NK-92 (cell line): ENCODE results near the gene FAM111A.

Source experiments
- DNase-seq: peaks from one replicate; lab custom pipeline; 2025; ENCODE audit not compliant: unreplicated experiment; lab: John Stamatoyannopoulos, UW

FAM111A gene

DNA sequence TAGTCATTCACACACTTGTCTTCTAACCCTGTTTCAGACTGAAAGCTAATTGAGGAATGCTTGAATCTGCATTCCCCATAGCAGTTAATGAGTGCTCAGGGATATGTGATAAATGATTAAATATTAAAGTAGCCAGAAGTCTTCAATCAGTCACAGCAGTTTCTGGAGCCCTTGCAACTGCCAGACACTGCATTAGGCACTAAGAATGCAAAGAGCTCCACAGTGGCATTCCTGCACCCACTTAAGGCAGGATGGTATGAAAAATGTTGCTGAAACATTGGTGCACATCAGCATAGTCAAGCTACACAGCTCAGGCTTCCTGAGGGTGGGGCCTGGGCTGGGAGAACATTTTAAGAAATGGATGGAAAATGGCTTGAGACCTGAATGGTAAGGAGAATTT, 35.7 kb downstream of the FAM111A start:
- no peak for DNase-seq

DNA sequence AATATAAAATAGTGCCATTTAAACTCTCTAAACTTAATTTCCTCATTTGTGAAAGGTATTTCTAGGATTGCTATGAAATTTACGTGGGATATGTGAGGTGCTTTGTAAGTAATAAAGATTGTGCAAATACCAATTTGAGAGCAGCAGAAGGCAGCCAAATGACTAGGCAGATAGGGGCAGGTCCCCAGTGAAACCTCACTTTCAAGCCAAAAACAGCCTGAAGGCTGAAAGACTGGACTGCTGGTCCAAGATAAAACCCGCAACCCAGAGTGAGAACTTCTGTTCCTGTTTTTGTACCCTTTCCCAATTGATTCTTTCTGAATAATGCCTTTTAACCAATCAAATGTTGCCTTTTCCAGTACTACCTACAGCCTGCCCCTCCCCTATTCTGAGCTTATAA, 36.5 kb downstream of the FAM111A start:
- DNase-seq = no peak

DNA sequence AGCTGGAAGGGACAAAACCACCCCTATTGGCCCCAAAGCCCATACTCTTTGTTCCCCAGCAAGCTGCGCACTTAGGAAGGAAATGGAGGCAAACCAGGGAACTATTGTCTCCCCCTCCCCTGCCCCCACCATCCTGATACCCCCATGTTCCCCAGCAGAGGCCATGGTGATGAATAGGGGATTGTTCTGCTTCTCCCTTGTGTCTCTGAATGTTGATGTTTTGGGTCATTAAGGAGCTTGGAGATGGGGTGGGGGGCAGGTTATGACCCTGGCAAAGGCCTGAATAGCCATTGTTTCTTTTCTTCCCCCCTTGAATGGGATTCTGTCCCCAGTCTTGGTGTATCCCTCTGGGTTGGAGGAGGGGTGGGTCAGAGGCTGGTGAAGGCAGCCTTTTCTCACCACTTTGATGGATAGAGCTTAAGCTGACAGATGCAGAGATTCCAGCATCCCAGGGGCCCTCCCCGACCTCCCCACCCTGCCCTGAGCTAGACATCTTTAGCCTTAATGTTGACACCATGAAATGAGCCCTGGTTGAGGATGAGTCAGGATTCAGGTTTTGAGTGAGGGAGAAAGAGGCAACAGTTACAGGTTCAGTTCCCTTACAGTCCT, 37.6 kb downstream of the FAM111A start:
- DNase-seq = no peak

- DNase-seq = no peak
These were observed 38.3 kb downstream of the FAM111A start for GRCh38 chr11:59180907-59181306.

DNA sequence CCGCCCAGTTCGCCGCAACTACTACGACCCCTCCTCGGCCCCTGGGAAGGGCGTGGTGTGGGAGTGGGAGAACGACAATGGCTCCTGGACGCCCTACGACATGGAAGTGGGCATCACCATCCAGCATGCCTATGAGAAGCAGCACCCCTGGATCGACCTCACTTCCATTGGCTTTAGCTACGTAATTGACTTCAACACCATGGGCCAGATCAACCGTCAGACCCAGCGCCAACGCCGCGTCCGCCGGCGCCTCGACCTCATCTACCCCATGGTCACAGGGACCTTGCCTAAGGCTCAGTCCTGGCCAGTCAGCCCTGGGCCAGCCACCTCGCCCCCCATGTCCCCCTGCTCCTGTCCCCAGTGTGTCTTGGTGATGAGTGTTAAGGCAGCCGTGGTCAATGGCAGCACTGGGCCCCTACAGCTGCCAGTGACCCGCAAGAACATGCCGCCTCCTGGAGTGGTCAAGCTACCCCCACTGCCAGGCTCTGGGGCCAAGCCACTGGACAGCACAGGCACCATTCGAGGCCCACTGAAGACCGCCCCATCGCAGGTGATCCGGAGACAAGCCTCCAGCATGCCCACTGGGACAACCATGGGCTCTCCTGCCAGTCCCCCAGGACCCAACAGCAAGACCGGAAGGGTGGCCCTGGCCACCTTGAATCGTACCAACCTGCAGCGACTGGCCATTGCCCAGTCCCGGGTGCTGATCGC, 39.2 kb downstream of the FAM111A start:
- DNase-seq = no peak

GRCh38 chr11:59182457-59183151, 39.9 kb downstream of the FAM111A start:
- no peak for DNase-seq

- no peak for DNase-seq
These were observed 41.1 kb downstream of the FAM111A start for GRCh38 chr11:59183771-59184170.

DNA sequence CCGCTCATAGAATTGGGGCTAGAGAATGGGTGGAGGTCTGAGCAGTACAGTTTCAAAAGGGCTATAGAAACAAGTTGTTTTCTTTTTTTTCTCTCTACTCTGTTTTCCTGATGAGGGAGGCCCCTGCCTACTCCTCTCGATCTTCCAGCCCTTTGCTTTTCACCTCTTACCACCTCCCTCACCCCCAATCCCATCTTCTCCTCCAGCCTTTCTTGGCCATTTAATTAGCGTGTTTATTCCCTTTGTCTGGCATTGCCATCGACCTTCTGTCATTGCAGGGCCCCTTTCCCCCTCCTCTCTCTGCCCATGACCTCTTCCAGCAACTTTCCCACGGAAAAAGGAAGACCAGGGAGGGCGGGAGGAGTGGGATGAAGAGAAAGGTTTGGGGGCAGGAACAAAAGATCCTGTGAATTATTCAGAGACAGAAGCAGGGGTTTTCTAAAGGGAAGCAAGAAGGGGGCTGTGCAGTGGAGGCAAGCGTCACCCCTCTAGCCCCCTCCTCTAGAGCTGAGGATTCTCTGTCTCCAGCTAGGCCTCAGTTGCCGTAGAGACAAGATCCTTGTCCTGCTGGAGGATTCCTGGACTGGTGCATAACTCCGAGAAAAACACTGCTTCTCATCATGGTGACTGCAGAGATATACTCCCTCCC, 42.2 kb downstream of the FAM111A start:
- no peak for DNase-seq

- no peak for DNase-seq
These were observed 42.8 kb downstream of the FAM111A start for GRCh38 chr11:59185386-59185945.

- no peak for DNase-seq
These were observed 43.5 kb downstream of the FAM111A start for GRCh38 chr11:59186130-59186594.

GRCh38 chr11:59187035-59187434, 44.4 kb downstream of the FAM111A start:
- no peak for DNase-seq

DNA sequence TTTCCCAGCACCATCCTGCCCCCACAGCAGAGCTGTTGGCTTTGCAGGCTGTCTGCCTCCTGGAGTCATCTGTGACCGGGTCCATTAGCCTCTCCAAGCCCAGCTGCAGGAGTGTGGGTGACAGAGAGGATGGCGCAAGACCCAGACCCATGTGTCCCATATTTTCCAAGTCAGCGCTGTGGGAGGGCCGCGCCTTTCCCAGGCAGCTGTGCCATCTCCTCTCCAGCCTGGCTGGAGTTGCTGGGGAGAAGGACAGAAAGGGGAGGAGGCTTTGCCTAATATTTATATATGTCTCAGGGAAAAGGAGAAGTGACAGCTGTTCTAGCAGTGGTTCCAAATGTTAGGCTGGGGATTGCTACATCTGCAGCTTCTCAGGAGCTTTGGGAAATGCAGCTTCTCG, 44.9 kb downstream of the FAM111A start:
- no peak for DNase-seq

- no peak for DNase-seq
These were observed 46.3 kb downstream of the FAM111A start for GRCh38 chr11:59188954-59189353.

GRCh38 chr11:59189986-59190385, 47.3 kb downstream of the FAM111A start:
- DNase-seq = no peak

DNA sequence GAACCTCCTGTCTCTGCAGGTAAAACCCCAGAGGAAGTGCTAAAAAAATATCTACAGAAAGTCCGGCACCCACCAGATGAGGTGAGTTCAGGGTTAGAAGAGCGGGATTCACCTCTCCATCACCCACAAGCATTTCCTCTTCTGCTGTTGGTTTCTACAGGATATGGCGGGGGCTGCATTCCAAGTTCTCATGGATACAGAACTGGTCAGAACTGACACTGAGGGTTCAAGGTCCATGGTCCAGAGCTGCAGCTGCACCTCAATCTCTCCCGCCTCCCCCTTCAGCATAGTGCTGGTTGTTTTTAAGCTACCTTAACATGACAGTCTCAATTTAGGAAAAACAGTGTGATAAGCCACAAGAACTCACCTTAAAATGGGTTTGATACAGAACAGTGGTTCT, 48.4 kb downstream of the FAM111A start:
- DNase-seq = no peak

DNA sequence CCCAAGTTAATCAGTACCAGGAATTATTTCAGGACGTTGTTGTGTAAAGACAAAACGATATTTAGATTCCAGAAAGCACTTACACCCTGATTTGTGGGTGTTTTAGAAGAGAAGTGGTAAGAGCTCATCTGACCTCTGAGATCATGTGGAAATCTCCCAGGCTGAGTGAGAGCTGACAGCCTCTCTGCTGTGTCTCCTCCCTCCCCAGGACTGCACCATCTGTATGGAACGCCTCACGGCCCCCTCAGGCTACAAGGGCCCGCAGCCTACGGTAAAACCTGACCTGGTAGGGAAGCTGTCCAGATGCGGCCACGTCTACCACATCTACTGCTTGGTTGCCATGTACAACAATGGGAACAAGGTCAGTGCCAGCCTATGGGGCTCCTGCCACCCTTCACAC, 49.2 kb downstream of the FAM111A start:
- no peak for DNase-seq

- no peak for DNase-seq
These were observed 49.9 kb downstream of the FAM111A start for GRCh38 chr11:59192446-59193020.

GRCh38 chr11:59193587-59194130, 51.0 kb downstream of the FAM111A start:
- no peak for DNase-seq

- DNase-seq = no peak
These were observed 52.9 kb downstream of the FAM111A start for GRCh38 chr11:59195586-59195985.

DNA sequence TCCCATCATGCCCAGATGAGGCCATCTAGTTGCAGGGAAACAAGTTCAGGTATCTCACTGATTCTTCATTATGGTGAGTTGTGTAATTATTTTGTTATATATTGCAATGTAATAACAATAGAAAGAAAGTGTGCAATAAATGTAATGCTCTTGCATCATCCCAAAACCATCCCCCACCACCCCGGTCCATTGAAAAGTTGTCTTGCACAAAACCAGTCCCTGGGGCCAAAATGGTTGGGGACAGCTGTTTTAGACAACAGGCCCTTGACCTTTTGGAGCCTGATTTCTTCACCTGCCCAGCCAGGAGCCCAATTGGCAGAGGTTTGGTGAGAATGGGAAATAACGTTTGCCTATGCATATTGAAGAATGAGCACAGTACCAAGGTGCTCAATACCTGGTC, 54.1 kb downstream of the FAM111A start:
- no peak for DNase-seq

DNA sequence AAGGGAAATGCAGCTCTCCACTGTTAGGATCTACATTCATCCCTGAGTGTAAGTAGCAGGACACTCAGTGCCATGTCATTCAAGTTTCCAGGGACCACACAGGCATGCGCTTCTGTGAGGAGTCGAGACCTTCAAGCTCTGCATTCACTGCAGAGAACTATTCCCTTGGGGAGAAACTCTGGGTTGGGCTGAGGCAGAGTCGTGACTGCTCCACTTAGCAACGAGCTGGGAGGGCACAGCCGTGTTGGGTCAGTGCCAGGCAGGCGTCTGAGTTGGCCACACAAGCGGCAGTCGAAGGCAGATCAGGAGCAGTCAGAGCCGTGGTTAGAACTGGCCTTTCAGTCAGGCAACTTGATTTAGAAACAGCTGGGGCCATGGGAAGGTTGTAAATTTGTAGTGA, 55.3 kb downstream of the FAM111A start:
- DNase-seq = no peak
